Activated CD4-positive, alpha-beta memory T cell treated with anti-CD3 and anti-CD28 coated beads, Interleukin-2, amount 10 ng/mL, durations not matched to agents 7 days and 5 days (primary cell): ENCODE measurements around the gene SLC4A4. TPM values are rescaled to one million over a fixed set of nuclear protein-coding genes. Genes with fewer than 3 reads are reported as not detected.

ENCODE experiments used
- CTCF ChIA-PET: fragments of 350-600 bp; sonication (Branson Sonifier 250); formaldehyde crosslinking; loops from one replicate; lab custom pipeline; 2021; ENCODE audit warnings: antibody characterized with exemption, inconsistent platforms; lab: Charles Lee
- POLR2A ChIA-PET: fragments of 350-600 bp; sonication (Branson Sonifier 250); formaldehyde crosslinking; loops from one replicate; lab custom pipeline; 2021; ENCODE audit warnings: antibody characterized with exemption; lab: Charles Lee
- DNase-seq: peaks from one replicate; pipeline ENCODE4 v3.0.0-alpha.2; 2020
- H3K27ac Mint-ChIP-seq: one replicate; pipeline ENCODE4 v1.8.0; 2021; ENCODE audit warnings: mild to moderate bottlenecking, mixed read lengths
- H3K27me3 Mint-ChIP-seq: one replicate; pipeline ENCODE4 v1.8.0; 2021; ENCODE audit warnings: mixed read lengths
- H3K36me3 Mint-ChIP-seq: one replicate; pipeline ENCODE4 v1.8.0; 2021; ENCODE audit warnings: low read depth, mixed read lengths
- H3K4me1 Mint-ChIP-seq: one replicate; pipeline ENCODE4 v1.8.0; 2021; ENCODE audit warnings: mixed read lengths
- H3K4me3 Mint-ChIP-seq: one replicate; pipeline ENCODE4 v1.8.0; 2021; ENCODE audit warnings: mild to moderate bottlenecking, mixed read lengths
- H3K9me3 Mint-ChIP-seq: one replicate; pipeline ENCODE4 v1.8.0; 2021; ENCODE audit warnings: mixed read lengths
- total RNA-seq, 2 experiments: library from RNA; stranded (reverse); gene quantifications; one replicate each; pipeline ENCODE4 v1.2.3, GENCODE V29; 2021

The SLC4A4 gene
- total RNA-seq, 2 experiments from 2014 or later, result 2.3 to 3.1 TPM

DNA sequence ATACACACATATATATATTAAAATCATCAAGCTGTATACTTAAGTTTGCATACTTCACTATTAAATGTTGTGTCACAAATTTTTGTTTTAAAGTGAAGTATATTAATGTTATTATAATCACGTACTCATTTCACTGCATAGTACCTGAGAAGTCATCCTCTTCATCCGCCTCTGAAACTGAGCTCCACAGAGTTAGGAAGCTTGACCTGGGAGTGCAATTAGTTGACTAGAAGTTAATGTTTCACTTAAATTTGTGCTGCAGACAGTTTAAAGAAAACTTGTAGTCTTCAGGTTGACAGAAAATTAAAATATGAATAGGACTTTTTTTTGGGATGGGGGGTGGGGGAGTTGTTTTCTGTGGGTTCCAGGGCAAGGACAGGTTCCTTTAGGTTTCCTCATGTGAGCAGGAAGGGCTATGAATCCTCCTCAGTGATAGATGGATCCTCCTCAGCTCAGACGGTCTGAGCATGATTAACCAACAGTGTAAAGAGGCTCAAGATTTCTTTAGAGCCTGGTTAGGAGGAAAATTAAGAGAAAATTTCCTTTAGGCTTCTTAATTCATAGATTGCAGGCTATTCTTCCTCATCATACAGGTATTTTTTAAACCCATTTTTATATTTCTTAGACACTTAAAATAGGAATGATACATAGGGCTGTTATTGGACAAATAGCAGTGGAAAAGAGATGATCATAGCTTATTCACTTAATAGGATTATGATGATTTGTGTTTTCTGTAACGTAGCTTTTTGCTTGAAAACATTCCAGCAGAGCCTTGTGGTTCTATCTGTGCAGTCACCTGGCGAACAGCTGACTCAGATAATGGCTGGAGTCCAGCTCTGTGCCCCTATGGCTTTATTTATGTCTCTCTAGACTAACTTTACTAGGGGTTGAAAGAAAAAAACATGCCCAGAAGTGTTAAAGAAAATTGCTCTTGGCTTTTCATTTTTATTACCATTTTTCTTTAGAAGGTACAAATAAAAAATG, 102.7 kb downstream of the SLC4A4 start:
- CTCF ChIA-PET, result no interaction called here
- Mint-ChIP-seq H3K4me3 (no peak overlapping the region), H3K36me3 (no peaks in the 10 kb centered on the region), H3K27me3 (no peaks in the 10 kb centered on the region), H3K27ac (no peak overlapping the region), H3K9me3 (no peaks in the 10 kb centered on the region), H3K4me1 (no peaks in the 10 kb centered on the region)
- DNase-seq, result no peak
- POLR2A ChIA-PET, result no interaction called here

DNA sequence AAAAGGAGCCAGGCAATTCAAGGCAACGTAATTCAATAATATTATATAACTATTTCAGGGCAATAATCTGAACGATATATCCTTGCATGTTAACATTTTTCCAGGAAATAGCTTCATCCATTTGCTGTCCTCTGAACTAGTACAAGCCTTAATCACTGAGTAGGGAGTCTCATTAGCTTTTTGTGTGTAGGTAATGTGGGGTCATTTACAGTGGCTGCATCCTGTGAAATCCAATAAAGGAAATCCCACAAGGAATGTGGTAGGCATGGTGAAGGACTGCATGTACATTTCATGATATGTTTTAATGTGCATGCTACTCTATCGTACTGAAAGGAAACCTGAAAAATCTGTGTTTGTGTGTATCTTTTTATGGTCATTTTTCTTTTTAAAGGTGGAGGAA, 103.5 kb downstream of the SLC4A4 start:
- no peak overlapping the region for H3K27ac Mint-ChIP-seq
- CTCF ChIA-PET, result no interaction called here
- no peaks in the 10 kb centered on the region for H3K36me3 Mint-ChIP-seq
- H3K4me3 Mint-ChIP-seq, result no peak overlapping the region
- no peaks in the 10 kb centered on the region for H3K4me1 Mint-ChIP-seq
- no peaks in the 10 kb centered on the region for H3K9me3 Mint-ChIP-seq
- H3K27me3 Mint-ChIP-seq, result no peaks in the 10 kb centered on the region
- DNase-seq, result no peak
- POLR2A ChIA-PET, result no interaction called here

DNA sequence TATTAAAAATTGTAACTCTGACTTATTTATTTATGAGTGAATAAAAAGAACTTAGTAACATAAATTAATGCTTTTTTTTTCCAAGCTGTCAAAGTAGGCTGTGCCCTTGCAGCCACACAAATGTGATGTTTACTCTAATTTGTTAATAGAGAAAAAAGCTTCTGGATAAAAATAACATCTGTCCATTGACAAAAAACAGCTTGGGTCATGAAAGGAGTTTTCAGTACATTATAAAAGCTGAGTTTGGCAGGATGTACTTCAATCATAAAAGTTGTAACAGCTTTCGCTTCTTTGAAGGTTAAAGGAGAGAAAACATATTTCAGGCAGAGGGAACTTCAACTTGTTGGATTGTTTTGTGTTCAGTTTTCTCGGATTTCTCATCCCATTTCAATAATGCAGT, 105.6 kb downstream of the SLC4A4 start:
- no peak for DNase-seq
- H3K27me3 Mint-ChIP-seq, result no peaks in the 10 kb centered on the region
- ChIA-PET CTCF (no interaction called here), POLR2A (no interaction called here)
- no peak overlapping the region for H3K4me3 Mint-ChIP-seq
- no peaks in the 10 kb centered on the region for H3K9me3 Mint-ChIP-seq
- H3K27ac Mint-ChIP-seq, result no peak overlapping the region
- H3K36me3 Mint-ChIP-seq, result no peaks in the 10 kb centered on the region
- no peaks in the 10 kb centered on the region for H3K4me1 Mint-ChIP-seq

DNA sequence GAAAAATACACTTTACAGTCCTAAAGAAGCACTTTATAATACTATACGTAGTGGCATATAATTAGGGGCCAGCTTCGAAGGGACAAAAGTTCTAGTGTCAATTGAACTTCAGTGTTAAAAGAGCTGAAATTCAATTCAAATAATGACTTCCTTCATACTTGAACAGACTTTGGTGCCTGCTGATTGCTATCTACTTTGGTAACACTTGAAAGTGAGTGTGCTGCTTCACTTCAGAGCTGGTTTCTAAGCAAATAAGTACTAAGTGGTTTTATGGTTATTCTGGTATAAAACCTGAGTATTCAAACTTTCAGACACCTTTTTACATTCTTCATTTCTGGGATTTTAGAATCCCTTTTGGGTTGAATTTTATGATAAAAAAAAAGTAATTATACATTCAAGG, 107.0 kb downstream of the SLC4A4 start:
- no peaks in the 10 kb centered on the region for H3K36me3 Mint-ChIP-seq
- no peak overlapping the region for H3K4me3 Mint-ChIP-seq
- H3K27me3 Mint-ChIP-seq, result no peaks in the 10 kb centered on the region
- no peak overlapping the region for H3K27ac Mint-ChIP-seq
- no peaks in the 10 kb centered on the region for H3K9me3 Mint-ChIP-seq
- DNase-seq, result no peak
- H3K4me1 Mint-ChIP-seq, result no peaks in the 10 kb centered on the region
- CTCF ChIA-PET, result no interaction called here
- POLR2A ChIA-PET, result no interaction called here

DNA sequence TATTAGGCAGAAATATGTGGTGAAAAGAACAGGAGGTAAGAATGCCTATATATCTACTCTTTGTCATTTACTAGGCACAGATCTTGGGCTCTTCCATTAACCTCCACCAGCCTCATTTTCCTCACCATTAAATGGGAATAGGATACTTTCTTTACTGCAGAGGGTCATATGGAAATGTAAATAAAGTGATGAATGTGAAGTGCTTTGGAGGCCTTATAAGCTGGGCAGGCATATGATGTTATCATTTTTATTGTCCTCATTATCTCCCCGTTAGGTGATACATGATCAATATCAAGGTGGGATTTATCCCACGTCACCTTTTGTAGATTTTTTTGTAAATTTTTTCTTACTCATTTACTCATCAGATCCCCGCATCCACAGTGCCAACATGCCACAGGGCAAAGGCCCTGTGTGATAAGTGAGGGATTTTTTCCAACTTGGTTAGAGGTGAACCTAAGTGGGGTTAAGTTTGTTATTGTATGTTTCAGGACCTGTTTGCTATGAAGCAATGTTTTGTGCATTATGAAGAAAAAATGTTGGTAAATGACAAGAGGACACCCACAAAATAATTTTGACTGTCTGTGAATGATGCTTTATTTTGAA, 107.8 kb downstream of the SLC4A4 start:
- Mint-ChIP-seq H3K9me3 (no peaks in the 10 kb centered on the region), H3K27me3 (no peaks in the 10 kb centered on the region), H3K36me3 (no peaks in the 10 kb centered on the region), H3K27ac (no peak overlapping the region), H3K4me1 (no peaks in the 10 kb centered on the region), H3K4me3 (no peak overlapping the region)
- DNase-seq, result no peak
- ChIA-PET POLR2A (no interaction called here), CTCF (no interaction called here)

DNA sequence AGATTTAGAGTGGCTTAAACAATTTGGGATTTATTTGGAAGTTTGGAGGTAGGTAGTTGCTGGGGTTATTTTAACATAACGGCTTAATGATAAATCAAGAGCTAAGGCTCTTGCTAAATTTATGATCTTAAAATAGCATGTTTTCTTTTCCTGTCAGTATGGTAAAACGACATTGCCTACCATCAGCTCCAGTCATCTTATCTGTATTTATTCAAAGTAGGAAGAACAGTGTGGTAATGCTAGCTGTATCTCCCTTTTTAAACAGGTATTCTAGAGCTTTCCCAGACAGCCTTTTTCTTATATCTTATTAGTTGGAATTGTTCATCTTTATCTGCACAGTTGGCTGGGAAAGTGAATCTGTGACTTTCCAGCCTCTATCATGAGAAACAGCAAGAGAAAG, 110.2 kb downstream of the SLC4A4 start:
- no peak for DNase-seq
- no peak overlapping the region for H3K4me3 Mint-ChIP-seq
- H3K9me3 Mint-ChIP-seq, result no peaks in the 10 kb centered on the region
- POLR2A ChIA-PET, result no interaction called here
- CTCF ChIA-PET, result no interaction called here
- H3K36me3 Mint-ChIP-seq, result no peaks in the 10 kb centered on the region
- H3K27ac Mint-ChIP-seq, result no peak overlapping the region
- no peaks in the 10 kb centered on the region for H3K27me3 Mint-ChIP-seq
- H3K4me1 Mint-ChIP-seq, result no peaks in the 10 kb centered on the region

DNA sequence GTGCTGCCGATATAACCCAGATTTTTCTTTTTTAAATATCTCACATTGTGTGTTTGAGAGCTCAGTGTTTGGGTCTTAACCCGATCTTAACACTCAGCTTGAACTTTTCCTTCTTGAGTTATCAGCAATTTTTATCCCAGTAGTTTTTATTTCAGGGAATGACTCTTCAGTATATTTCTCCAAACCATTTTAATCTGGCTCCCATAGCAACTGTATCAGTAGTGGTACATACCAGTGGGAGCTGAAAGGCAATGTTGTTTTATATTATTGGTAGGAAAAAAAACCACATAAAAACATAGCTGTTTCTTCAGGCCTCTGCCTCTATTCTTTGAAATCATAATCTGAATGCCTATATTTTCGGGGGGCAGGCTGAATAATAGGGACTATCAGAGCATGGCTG, 111.1 kb downstream of the SLC4A4 start:
- Mint-ChIP-seq H3K9me3 (no peaks in the 10 kb centered on the region), H3K27ac (no peak overlapping the region), H3K4me3 (no peak overlapping the region), H3K27me3 (no peaks in the 10 kb centered on the region), H3K36me3 (no peaks in the 10 kb centered on the region), H3K4me1 (no peaks in the 10 kb centered on the region)
- ChIA-PET CTCF (interaction anchor here (0.6 kb wide), 1 partner anchor 480 kb away, joined by 5 read pairs; no protein-coding TSS in a partner anchor), POLR2A (no interaction called here)
- DNase-seq, result no peak

DNA sequence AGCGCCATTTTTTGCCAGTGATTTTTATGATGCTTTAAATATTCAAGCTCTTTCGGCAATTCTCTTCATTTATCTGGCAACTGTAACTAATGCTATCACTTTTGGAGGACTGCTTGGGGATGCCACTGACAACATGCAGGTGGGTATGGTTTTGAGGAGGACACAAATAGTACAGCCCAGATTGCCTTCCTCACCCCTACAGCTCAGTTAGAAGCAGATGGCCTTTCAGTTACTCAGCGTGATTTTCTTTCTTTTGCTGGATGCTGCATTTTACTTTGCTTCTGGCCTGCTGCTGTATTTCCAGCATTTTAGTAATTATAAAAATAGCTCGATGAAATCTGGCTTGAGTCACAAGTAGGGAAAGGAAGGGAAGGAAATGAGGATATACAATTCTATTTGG, 114.7 kb downstream of the SLC4A4 start:
- ChIA-PET CTCF (no interaction called here), POLR2A (no interaction called here)
- Mint-ChIP-seq H3K27ac (no peak overlapping the region), H3K27me3 (no peaks in the 10 kb centered on the region), H3K4me1 (no peaks in the 10 kb centered on the region), H3K9me3 (no peaks in the 10 kb centered on the region), H3K36me3 (no peaks in the 10 kb centered on the region), H3K4me3 (no peak overlapping the region)
- DNase-seq, result no peak

DNA sequence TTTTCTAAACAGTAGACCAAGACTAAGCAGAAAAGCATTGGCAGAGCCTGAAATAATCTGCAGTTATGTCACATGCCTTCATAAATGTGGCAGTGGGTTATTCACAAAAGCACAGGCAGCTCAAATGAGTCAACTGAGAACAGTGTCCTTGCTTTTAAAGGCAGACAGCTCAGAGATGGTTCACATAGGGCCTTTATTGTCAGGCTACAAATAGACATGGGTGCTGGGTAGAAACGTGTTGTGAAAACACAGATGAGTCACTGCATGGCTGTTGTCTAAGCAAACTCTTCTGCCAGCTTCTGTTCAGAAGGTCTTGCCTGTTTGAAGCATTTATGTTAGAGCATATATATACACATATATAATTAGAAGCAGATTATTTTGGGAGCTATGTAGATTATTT, 118.0 kb downstream of the SLC4A4 start:
- no peaks in the 10 kb centered on the region for H3K36me3 Mint-ChIP-seq
- H3K4me3 Mint-ChIP-seq, result no peak overlapping the region

DNA sequence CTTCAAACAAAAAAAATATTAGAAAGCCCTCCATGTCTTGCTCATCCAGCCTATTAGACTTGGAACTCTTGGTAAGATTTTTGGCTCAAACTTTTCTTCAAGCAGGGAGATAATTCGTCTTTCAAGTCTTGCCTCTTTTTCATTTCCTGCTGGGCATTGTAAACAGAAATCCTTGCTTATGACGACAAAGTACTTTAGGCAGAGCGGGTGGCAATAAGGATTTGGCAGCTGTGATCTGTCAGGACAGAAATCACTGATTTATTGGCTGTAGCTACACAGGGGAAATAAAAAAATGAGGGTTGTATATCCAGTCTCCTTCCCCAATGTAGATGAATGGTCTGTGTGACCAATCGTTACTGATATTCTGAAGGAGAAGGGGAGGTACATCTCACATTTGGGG, 121.6 kb downstream of the SLC4A4 start:
- Mint-ChIP-seq H3K27me3 (no peaks in the 10 kb centered on the region), H3K4me1 (no peaks in the 10 kb centered on the region), H3K9me3 (no peaks in the 10 kb centered on the region), H3K4me3 (no peak overlapping the region), H3K27ac (no peak overlapping the region), H3K36me3 (no peaks in the 10 kb centered on the region)
- CTCF ChIA-PET, result no interaction called here
- POLR2A ChIA-PET, result no interaction called here
- DNase-seq, result no peak

More for the DNA sequence above, 118.0 kb downstream of the SLC4A4 start:
- POLR2A ChIA-PET, result no interaction called here
- Mint-ChIP-seq H3K9me3 (no peaks in the 10 kb centered on the region), H3K27ac (no peak overlapping the region), H3K27me3 (no peaks in the 10 kb centered on the region), H3K4me1 (no peaks in the 10 kb centered on the region)
- CTCF ChIA-PET, result no interaction called here
- DNase-seq, result no peak

DNA sequence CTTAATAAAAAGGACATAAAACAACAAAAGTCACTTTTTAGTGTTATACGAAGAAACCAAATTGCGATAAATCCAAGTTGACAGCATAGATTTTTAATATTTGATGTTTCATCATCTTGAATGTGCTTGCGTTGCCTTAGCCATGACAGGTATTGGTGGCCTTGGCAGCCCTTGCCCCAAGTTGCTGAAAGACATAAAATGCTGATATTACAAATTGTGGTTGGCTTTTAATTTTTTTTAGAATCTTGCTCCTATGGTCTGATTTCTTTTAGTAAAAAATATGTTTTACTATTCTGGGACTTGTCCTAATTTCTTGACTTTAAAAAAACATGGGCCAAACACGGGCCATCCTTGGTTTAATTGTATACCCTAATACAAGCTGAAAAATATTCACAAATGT, 122.6 kb downstream of the SLC4A4 start:
- no peaks in the 10 kb centered on the region for H3K4me1 Mint-ChIP-seq
- POLR2A ChIA-PET, result no interaction called here
- no peak overlapping the region for H3K4me3 Mint-ChIP-seq
- no peaks in the 10 kb centered on the region for H3K9me3 Mint-ChIP-seq
- no peak for DNase-seq
- no peaks in the 10 kb centered on the region for H3K36me3 Mint-ChIP-seq
- no peak overlapping the region for H3K27ac Mint-ChIP-seq
- no peaks in the 10 kb centered on the region for H3K27me3 Mint-ChIP-seq
- CTCF ChIA-PET, result no interaction called here

DNA sequence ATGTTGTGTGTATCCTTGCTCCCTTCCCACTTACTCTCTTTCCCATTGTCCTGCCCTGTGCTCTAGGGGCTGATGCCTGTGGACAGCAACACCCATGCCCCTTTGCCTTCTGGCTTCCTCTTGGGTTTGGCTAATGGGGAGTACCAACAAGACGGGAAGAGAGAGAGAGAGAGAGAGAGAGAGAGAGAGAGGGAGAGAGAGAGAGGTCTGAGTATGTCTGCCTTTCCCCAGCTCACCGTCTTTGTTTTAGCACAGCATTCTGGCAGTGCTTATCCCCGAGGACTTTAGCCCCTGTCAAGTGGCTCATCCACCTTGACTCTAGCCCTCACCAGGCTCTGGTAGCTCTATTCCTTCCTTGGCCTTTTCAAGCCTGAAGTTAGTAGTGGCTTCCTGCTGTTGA, 128.0 kb downstream of the SLC4A4 start:
- Mint-ChIP-seq H3K36me3 (no peaks in the 10 kb centered on the region), H3K27me3 (no peaks in the 10 kb centered on the region), H3K4me1 (no peaks in the 10 kb centered on the region), H3K27ac (no peak overlapping the region), H3K4me3 (no peak overlapping the region), H3K9me3 (no peaks in the 10 kb centered on the region)
- no peak for DNase-seq
- ChIA-PET POLR2A (no interaction called here), CTCF (no interaction called here)

DNA sequence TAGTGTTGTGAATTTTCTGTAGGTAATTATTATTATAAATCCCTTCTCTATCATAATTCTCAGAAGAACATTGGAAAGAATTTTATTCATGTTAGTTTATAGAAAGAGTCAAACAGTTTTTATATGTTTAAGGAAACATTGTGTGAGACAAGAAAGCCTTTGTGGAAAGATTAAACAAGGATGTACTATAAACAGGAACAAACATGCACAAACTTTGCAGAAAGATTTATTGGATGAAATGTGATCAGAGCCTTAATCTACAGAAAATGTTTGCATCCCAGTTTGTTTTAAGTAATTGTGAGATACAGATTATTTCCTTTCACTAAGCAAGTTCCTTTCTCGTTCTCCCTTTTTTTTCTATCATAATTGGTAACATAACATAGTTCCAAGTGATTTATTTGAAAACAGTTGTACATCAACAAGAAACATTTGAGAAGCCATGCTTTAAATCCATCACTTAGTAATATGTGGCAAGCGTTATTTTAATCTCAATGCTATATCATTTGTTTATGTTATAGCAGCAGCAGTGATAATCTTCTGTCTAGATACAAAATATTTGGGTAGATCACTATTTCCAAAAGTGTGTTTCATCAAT, 129.4 kb downstream of the SLC4A4 start:
- no peak for DNase-seq
- Mint-ChIP-seq H3K27ac (no peak overlapping the region), H3K4me1 (no peaks in the 10 kb centered on the region), H3K27me3 (no peaks in the 10 kb centered on the region), H3K36me3 (no peaks in the 10 kb centered on the region), H3K9me3 (no peaks in the 10 kb centered on the region), H3K4me3 (no peak overlapping the region)
- ChIA-PET POLR2A (no interaction called here), CTCF (no interaction called here)
